ENCODE measurements around the gene PAH. TPM values are rescaled to one million over a fixed set of nuclear protein-coding genes. Genes with fewer than 3 reads are reported as not detected.

The PAH gene
- total RNA-seq, 1 experiment from 2014 or later: not detected

DNA sequence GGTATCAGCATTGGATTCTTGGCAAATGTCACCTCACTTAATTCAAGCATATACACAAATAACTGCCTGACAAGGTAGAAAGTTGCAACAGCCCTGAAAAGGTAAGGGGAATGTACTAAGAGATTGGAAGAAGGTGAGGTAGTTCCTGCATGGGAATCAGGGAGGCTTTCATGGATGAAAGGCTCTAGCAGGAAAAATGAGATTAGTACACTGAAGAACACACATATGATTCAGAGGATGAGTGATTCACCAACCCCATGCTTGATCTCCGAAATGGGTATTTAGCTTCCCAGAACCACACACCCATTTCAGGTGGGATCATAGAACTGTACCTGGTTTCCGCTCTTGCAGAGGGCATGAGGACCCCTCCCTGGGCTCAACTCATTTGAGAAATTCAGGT lies 65.8 kb downstream of the PAH start:
- DNase-seq (ENCODE audit: unreplicated experiment): no peak
- no TSS peak for BruUV-seq (replicated peaks)
- no peak overlapping the region for H3K4me3 Mint-ChIP-seq (ENCODE audit: unreplicated experiment)
- CTCF ChIA-PET: interaction anchor here (0.5 to 1.1 kb wide), 3 partner anchors 10 to 90 kb away, joined by 3 to 6 read pairs (median 3); no protein-coding TSS in a partner anchor
- no peaks in the 10 kb centered on the region for H3K27me3 Mint-ChIP-seq (ENCODE audit: insufficient read depth, unreplicated experiment)
- intact Hi-C loops (cut with micrococcal nuclease): no loop called here
- no peaks in the 10 kb centered on the region for H3K4me1 Mint-ChIP-seq (ENCODE audit: insufficient read depth, unreplicated experiment)
- H3K9me3 Mint-ChIP-seq (ENCODE audit: unreplicated experiment): no peaks in the 10 kb centered on the region
- POLR2A ChIA-PET: no interaction called here
- H3K36me3 Mint-ChIP-seq (ENCODE audit: insufficient read depth, unreplicated experiment): no peaks in the 10 kb centered on the region
- no peak overlapping the region for H3K27ac Mint-ChIP-seq (ENCODE audit: low read depth, unreplicated experiment)
- TF ChIP-seq, protein P1, sequence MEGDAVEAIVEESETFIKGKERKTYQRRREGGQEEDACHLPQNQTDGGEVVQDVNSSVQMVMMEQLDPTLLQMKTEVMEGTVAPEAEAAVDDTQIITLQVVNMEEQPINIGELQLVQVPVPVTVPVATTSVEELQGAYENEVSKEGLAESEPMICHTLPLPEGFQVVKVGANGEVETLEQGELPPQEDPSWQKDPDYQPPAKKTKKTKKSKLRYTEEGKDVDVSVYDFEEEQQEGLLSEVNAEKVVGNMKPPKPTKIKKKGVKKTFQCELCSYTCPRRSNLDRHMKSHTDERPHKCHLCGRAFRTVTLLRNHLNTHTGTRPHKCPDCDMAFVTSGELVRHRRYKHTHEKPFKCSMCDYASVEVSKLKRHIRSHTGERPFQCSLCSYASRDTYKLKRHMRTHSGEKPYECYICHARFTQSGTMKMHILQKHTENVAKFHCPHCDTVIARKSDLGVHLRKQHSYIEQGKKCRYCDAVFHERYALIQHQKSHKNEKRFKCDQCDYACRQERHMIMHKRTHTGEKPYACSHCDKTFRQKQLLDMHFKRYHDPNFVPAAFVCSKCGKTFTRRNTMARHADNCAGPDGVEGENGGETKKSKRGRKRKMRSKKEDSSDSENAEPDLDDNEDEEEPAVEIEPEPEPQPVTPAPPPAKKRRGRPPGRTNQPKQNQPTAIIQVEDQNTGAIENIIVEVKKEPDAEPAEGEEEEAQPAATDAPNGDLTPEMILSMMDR (IDR thresholded peaks at IDR 0.05; ENCODE audit: unreplicated experiment): no peak

DNA sequence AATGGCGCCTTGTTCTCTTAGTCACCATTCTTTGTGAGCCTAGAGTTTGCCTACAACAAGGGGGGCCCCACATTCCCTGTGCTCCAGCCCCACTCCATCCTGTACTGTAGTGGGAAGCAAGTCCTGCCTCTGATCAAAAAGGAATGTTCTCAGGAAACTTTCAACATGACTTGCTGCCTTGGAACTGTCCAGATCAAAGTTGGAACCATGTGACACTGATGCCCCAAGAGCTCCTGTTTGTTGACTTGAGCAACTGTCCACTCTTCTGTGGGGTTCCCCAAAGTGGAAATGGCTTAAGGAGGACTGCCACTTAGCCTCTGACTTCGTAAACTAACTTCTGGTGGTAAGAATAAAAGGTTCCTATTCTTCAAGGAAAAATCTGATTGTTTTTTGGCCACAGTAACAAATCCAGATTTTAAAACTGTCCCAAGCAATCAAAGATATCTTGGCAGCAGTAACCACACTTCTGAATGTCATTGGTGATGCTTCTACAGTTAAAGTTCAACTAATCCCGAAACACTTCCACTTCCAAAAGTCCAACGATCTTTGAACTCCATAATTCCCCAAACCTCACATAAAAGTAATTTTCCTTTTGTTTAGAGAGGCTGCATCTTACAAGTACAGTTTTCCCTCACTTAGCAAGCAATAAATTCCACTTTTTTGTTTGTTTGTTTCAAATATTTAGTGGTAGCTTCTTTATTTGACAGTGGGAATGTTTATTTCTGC lies 67.2 kb downstream of the PAH start:
- Mint-ChIP-seq H3K4me3 (ENCODE audit: unreplicated experiment) (no peak overlapping the region), H3K27me3 (ENCODE audit: insufficient read depth, unreplicated experiment) (peaks cover 10% of the 10 kb centered on the region), H3K9me3 (ENCODE audit: unreplicated experiment) (no peaks in the 10 kb centered on the region), H3K36me3 (ENCODE audit: insufficient read depth, unreplicated experiment) (no peaks in the 10 kb centered on the region), H3K4me1 (ENCODE audit: insufficient read depth, unreplicated experiment) (no peaks in the 10 kb centered on the region), H3K27ac (ENCODE audit: low read depth, unreplicated experiment) (no peak overlapping the region)
- TF ChIP-seq, protein P1 (IDR thresholded peaks at IDR 0.05; ENCODE audit: unreplicated experiment): no peak
- DNase-seq (ENCODE audit: unreplicated experiment): no peak
- intact Hi-C loops (cut with micrococcal nuclease): no loop called here
- BruUV-seq (replicated peaks): no TSS peak
- CTCF ChIA-PET: interaction anchor here (0.6 to 0.8 kb wide), 2 partner anchors 29 to 37 kb away, joined by 4 to 5 read pairs; no protein-coding TSS in a partner anchor
- POLR2A ChIA-PET: no interaction called here

DNA sequence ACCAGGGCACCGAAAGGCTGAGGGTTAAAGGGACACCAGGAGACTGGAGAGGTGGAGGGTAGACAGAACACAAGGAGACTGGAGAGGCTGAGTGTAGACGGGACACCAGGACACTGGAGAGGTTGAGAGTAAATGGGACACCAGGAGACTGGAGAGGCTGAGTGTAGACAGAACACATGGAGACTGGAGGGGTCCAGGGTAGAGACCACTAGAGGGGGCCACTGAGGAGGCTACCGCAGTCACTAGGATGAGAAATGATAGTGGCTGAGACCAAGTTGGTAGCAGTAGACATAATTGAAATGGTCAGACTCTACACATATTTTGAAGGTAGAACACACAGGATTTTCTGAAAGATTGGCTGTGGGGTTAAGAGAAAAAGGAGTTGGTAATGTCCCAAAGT lies 68.2 kb downstream of the PAH start:
- no peak overlapping the region for H3K27ac Mint-ChIP-seq (ENCODE audit: low read depth, unreplicated experiment)
- ChIA-PET CTCF (no interaction called here), POLR2A (no interaction called here)
- no peak overlapping the region for H3K4me3 Mint-ChIP-seq (ENCODE audit: unreplicated experiment)
- H3K27me3 Mint-ChIP-seq (ENCODE audit: insufficient read depth, unreplicated experiment): peaks cover 10% of the 10 kb centered on the region
- no peak for DNase-seq (ENCODE audit: unreplicated experiment)
- TF ChIP-seq, protein P1 (IDR thresholded peaks at IDR 0.05; ENCODE audit: unreplicated experiment): no peak
- no peaks in the 10 kb centered on the region for H3K4me1 Mint-ChIP-seq (ENCODE audit: insufficient read depth, unreplicated experiment)
- no peaks in the 10 kb centered on the region for H3K36me3 Mint-ChIP-seq (ENCODE audit: insufficient read depth, unreplicated experiment)
- H3K9me3 Mint-ChIP-seq (ENCODE audit: unreplicated experiment): no peaks in the 10 kb centered on the region
- intact Hi-C loops (cut with micrococcal nuclease): no loop called here
- BruUV-seq (replicated peaks): no TSS peak

DNA sequence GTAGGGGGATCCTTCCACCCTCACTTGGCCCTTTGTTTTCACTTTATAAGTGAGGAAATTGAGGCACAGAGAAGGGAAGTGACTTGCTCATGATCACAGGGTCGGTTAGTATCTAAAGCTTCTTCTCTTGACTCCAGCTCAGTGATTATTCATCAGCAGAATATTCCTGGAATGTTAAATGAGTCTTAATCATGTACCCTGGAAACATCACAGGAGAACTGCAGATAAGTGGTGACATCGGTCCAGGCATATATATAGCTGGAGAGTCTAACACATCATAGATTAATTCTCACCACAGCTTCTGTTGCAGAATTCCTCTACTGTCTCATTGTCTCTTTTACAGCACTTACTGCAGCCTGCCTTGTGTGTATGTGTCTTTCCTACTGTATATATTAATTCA lies 69.9 kb downstream of the PAH start:
- TF ChIP-seq, protein P1 (IDR thresholded peaks at IDR 0.05; ENCODE audit: unreplicated experiment): no peak
- Mint-ChIP-seq H3K27ac (ENCODE audit: low read depth, unreplicated experiment) (no peak overlapping the region), H3K4me1 (ENCODE audit: insufficient read depth, unreplicated experiment) (no peaks in the 10 kb centered on the region), H3K9me3 (ENCODE audit: unreplicated experiment) (no peaks in the 10 kb centered on the region), H3K36me3 (ENCODE audit: insufficient read depth, unreplicated experiment) (no peaks in the 10 kb centered on the region), H3K27me3 (ENCODE audit: insufficient read depth, unreplicated experiment) (peaks cover 10% of the 10 kb centered on the region), H3K4me3 (ENCODE audit: unreplicated experiment) (no peak overlapping the region)
- no peak for DNase-seq (ENCODE audit: unreplicated experiment)
- intact Hi-C loops (cut with micrococcal nuclease): no loop called here
- POLR2A ChIA-PET: no interaction called here
- BruUV-seq (replicated peaks): no TSS peak
- CTCF ChIA-PET: interaction anchor here (0.6 to 1.7 kb wide), 3 partner anchors 30 to 701 kb away, joined by 3 to 6 read pairs (median 3); no protein-coding TSS in a partner anchor
